DOHH2 (cell line): Measurements from ENCODE around the gene NDFIP2.

ENCODE experiments used
- EZH2phosphoT487 ChIP-seq: fragments of 200-600 bp; sonication (generic); IDR thresholded peaks from 2 replicates; pipeline ENCODE4 v1.6.1; 2017; ENCODE audit warnings: borderline replicate concordance, mild to moderate bottlenecking, antibody characterized with exemption, low read length, moderate library complexity, mixed read lengths
- TF ChIP-seq, protein P1 (sequence below): fragments of 200-600 bp; sonication (generic); IDR thresholded peaks from one replicate; pipeline ENCODE4 v1.5.1; 2014; ENCODE audit warnings: antibody characterized with exemption, mild to moderate bottlenecking, low read depth, low read length; ENCODE audit not compliant: poor library complexity, severe bottlenecking

DNA sequence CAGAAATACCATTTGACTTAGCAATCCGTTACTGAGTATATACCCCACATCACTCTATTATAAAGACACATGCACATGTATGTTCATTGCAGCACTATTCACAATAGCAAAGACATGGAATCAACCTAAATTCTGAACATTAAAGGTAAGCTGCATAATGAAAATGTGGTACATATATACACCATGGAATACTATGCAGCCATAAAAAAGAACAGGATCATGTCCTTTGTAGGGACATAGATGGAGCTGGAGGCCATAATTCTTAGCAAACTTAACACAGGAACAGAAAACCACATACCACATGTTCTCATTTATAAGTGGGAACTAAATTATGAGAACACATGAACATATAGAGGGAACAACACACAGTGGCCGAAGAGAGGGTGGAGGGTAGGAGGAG lies 85.2 kb downstream of the NDFIP2 start:
- TF ChIP-seq, protein P1, sequence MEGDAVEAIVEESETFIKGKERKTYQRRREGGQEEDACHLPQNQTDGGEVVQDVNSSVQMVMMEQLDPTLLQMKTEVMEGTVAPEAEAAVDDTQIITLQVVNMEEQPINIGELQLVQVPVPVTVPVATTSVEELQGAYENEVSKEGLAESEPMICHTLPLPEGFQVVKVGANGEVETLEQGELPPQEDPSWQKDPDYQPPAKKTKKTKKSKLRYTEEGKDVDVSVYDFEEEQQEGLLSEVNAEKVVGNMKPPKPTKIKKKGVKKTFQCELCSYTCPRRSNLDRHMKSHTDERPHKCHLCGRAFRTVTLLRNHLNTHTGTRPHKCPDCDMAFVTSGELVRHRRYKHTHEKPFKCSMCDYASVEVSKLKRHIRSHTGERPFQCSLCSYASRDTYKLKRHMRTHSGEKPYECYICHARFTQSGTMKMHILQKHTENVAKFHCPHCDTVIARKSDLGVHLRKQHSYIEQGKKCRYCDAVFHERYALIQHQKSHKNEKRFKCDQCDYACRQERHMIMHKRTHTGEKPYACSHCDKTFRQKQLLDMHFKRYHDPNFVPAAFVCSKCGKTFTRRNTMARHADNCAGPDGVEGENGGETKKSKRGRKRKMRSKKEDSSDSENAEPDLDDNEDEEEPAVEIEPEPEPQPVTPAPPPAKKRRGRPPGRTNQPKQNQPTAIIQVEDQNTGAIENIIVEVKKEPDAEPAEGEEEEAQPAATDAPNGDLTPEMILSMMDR, result no peak
- TF ChIP-seq EZH2phosphoT487, result no peak
